Right forelimb (tissue), 1 donor: Measurements from ENCODE around the gene HSPG2.
"Not testable (repeated sequence)": the region's sequence is repeated elsewhere in the genome, so short reads cannot be mapped to it uniquely, and the experiment has no call there.

Experiments used
- DNase-seq: peaks from one replicate; pipeline ENCODE4 v3.0.0-alpha.2; 2018

The HSPG2 gene

DNA sequence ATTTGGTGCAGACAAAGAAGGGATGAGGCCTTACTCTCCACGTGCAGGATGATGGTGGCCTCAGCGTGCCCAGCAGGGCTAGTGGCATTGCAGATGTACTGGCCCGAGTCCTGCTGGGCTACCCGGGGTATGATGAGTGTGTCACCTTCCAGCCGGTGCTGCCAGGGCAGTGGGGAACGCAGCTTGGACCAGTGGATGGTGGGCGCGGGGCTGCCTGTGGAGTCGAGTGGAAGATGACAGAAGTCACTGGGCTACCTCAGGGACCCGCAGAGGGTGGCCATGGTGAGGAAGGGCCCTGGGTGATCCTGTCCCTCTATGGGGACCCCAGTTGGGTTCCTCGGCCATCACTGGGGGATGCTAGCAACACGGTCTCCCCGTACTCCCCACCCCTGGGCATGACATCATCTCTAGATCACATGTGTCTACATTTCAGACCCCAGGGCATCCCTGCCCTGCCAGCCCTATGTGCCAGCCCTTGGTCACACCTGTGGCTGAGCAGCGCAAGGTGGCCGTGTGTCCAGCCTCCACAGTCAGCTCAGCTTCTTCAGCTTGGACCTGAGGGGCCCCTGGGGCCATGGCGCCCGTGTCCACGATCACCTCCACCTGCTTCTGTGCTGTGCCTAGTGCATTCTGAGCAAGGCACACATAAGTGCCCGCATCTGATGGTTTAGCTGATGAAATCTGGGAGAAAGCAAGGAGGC lies 97.6 kb downstream of the HSPG2 start:
- no peak for DNase-seq

DNA sequence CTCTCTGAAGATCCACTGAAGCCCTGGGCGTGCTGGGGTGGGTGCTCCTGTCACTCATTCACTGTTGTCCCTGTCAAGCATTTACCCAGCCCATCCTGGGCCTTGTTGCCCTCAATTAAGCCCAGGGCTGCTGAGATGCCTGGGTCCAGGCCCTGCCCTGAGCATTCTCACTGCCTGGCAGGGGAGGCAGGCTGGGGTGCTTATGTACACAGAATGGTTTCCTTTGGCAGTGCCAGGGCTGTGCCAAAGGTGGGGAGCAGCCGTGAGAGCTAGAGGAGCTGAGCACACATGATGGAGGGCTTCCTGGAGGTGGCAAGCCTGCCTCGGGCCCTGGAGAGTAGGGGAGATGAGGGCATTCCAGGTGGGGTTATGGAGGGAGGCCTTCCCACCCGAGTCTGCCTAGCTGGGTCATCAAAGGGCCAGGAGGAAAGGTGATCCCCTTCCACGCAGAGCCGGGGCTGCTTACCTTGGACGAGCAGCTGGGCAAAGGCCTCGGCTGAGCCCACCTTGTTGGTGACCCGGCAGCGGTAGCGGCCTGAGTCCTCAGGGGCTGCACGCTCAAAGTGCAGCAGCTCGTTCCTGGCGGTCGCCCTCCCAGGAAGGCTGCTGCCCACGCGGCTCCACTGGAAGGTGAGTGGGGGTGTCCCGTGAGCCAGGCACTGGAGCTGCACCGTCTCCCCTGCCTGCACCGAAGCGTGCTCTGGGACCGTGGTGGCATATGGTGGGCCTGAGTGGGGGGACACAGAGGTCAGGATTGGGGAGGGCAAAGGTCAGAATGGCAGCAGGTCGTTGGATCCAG lies 98.6 kb downstream of the HSPG2 start:
- DNase-seq = no peak

DNA sequence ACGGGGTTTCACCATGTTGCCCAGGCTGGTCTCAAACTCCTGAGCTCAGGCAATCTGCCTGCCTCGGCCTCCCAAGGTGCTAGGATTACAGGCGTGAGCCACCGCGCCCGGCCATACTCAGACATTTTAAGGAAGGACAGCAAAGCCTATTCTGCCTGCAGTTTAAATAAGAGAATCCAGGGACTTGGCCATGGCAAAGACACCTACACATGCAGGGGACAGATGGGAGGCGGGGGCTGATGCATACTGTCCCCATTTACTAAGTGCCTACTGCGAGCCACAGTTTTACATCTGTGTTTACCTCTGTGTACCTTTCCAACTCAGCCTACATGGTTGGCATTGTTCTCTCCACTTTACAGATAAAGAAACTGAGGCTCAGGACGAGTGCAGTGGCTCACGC lies 99.6 kb downstream of the HSPG2 start:
- no peak for DNase-seq

DNA sequence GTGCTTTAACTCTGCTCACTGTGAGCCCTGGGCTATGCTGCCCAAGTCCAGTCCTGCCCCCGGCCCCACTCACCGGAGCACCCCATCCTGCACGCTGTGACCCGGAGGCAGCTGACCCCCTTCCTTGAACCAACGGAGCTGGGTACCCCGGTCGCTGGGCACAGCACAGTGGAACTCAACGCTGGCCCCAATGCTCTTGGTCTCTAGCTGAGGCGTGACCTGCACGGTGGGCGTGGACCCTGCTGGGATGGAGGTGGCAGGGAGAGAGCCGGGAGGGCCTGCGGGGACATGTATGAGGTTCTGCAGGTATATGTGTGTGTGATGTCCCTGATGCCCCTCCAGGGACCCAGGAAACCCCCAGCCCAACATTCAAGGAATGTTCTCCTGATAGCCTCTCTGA lies 100.4 kb downstream of the HSPG2 start:
- no peak for DNase-seq

DNA sequence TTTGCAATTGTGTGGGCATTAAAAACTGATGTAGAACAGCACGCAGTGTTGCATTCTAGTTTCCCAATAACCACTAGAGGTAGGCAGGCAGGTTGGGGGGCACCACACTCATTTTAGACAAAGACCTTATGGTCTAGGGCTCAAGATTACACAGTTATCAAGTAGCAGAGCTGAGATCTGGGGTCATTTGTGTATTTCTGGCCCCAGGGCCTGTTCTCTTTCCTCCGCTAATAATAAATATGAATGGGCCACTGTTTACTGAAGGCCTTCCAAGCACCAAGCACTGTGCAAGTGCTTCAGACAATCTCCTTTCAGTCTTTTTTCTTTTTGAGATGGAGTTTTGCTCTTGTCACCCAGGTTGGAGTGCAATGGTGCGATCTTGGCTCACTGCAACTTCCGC lies 101.1 kb downstream of the HSPG2 start:
- DNase-seq = no peak

DNA sequence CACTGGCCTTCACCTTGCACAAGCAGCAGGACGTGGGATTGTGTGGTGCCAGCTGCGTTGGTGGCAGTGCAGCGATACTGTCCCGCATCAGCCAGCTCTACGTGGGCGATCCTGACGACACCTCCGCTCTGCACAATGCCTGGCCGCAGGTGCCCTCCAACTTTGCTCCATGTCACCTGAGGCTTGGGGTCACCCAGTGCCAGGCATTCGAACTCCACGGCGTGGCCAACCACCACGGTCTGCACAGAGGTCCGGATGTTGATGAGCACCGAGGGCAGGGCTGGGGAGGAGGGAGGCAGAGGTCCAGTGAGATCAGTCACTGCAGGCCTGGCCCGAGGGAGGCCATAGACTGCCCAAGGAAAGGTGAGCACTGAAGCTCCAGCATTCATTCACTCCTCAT lies 102.4 kb downstream of the HSPG2 start:
- DNase-seq = no peak

DNA sequence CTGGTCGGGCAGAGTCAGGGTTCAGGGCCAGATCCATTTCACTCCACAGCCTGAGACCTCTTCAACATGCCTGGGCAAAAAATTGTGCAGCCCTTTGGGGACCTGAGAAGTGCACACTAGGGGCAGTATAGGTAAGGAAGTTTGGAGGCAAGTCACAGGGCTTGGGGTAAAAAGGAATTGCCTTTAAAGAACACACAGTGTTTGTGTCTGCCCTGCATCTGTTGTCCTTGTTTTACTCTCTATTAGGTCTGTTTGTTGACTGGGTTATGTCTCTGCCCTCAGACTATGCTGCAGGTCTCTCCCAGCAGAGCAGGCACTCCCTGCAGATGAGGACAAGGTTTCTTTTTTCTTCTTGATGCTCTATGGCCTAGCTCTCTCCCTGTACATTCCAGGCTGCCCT lies 103.0 kb downstream of the HSPG2 start:
- no peak for DNase-seq

DNA sequence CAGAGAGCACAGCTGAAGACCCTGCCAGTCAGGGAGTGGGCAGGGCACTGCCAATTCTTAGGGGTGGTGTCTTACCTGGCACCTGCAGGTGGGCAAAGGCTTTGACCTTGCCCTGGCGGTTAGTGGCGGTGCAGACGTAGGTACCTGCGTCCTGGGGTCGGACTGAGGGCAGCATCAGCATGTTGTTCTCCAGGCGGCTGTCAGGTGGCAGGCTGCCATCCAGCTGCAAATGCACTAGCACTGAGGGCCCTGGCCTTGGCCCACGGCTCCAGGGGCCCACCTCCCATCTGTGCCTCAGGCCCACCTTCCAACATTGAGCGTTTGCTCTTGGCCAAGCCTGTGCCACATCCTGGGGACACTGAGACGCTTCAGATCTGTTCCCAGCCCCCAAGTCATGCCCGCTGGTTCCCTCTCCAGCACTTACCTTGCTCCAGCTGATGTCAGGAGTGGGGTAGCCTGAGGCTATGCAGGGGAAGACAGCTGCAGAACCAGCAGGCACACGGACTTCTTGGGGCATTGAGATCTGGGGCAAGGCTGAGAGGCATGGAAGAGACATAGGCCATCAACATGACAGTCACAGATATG lies 103.6 kb downstream of the HSPG2 start:
- DNase-seq = no peak

DNA sequence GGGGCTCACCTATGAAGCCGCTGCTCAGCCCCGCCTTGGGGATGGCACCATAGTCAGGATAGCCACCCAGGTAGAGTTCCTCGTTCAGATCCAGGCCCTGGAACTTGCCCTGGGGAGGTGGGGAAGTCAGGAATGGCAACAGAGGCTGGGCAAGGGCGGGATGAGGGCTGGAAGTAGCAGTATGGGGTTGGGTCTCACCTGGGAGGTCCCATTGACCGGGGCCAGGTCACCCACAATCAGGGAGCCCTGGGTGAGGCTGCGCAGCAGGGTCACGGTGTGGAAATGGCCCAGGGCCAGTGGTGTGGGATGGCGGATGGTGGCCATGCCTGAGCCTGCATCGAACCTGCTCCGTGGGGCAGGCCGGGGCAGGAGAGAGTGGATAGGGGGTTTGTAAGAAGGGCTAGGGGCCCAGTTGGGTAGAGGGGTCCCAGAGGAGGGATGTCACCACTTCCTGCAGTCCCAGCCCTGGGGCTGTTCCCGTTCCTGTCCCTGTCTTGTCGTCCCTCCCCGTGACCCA lies 105.6 kb downstream of the HSPG2 start:
- no peak for DNase-seq

DNA sequence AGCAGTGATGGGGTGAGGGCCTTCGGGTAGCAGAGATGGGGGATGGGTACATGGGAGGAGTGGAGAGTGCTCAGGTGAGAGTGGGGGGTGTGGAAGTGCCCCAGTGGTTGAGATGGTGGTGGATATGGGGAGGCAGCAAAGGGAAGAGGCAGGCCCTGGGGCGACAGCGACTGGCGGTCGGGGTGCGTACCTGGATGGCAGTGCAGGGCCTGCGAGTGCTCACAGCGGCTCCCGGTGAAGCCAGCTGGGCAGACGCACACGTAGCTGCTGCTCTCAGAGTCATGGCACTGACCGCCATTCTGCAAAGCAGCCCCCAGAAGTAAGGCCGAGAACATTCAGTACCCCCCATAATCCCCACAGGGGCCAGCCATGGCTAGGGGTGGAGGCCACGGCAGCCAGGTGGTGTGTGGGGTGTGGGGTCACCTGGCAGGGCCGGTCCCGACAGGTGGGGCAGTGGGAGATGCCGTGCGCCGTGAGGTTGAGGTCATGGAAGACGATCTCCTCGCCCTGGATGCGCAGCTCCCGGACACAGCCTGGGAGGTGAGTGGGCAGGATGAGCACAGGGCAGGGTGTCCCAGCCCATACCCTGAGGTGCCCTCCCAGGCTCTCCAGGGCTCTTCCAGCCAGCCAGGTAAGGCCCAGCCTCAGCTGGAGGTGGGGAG lies 106.2 kb downstream of the HSPG2 start:
- DNase-seq = no peak

DNA sequence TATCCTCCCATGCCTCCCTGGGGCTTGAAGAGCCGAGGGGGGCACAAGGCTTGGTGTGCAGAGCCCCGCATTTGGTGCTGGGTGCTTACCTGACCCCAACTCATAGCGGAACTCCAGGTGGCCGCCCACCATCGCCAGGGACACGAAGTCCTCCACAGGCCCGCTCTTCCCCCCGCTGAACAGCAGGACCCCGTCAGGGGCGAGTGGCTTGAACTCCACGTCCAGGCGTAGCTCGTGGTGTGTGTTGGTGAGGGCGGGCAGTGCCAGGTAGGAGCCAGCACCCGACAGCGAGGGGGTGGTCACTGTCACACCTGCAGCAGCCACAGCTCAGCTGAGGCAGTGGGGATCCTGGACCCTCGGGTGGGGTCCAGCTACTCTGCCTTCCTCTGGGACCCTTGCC lies 107.8 kb downstream of the HSPG2 start:
- DNase-seq = no peak

DNA sequence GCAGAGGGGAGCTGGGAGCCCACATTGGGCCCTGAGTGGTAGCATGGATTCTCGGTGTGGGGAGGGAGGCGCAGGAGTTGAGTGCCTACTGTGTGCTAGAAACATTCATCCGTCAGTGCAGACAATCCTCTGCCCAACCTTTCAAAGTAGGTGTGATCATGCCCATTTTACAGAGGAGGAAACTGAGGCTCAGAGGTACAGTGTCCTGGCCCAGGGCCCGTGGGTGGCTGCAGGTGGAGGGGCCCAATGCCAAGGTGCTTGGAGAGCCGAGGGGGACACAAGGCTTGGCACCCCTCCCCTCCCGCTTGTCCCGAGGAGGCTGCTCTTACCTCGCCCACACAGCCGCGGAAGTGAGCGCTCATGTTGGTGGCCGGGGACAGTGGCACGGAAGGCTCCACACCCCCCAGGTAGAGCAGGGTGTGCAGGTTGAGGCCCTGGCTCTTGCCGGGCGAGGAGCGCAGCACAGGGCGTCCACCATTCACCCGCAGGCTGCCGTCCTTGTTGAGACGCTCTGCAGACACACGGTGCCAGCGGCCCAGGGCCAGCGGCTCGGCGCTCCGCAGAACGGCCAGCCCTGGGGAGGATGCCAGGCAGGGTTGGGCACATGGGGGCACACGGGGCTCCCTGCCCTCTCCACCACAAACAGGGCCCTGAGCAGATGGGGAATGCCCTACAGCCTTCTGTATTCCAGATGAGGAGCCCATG lies 108.5 kb downstream of the HSPG2 start:
- DNase-seq = no peak

DNA sequence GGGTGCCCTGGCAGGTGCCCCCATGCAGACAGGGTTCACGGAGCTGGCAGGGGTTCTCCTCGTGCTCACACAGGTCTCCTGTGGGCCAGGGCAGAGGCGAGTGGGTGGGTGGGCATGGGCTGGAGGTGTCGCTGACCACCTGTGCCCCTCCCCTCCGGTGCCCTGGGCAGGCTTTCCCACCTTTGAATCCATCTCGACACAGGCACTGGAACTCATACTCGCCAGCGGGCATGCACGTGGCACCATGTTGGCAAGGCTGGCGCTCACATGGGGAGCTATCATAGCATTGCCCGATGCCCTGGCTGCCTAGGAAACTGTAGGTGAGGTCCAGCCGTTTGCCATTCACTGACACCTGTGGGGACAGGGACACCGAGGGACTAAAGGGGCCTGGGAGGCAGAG lies 109.0 kb downstream of the HSPG2 start:
- DNase-seq = no peak

DNA sequence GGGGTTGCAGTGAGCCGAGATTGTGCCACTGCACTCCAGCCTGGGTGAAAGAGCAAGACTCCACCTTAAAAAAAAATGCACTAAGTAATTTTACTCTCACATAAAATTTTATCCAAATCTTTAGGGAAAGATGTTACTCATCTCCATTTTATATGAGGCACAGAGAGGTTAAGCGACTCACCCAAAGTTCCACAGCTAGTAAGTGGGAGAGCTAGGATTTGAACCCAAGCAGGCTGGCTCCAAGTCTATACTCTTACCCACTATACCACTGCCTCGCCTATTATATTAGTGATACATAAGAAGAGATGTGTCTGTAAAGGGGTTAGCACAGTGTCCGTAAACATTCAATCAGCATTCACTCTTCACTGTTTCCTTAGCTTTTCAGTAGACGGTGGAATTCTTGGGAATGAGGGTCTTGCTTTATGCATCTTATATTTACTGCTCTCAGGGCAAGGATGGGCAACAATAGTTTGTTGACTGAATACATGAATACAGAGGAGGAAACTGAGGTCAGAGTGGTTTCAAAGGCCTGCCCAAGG lies 109.9 kb downstream of the HSPG2 start:
- DNase-seq = no peak

DNA sequence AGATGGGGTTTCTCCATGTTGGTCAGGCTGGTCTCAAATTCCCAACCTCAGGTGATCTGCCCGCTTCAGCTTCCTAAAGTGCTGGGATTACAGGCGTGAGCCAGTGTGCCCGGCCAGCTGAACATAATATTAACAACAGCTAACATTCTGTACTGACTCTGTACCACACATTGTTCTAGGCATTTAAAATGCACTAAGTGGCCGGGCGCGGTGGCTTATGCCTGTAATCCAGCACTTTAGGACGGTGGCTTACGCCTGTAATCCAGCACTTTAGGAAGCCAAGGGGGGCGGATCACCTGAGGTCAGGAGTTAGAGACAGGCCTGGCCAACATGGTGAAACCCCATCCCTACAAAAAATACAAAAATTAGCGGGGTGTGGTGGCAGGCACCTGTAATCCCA lies 110.4 kb downstream of the HSPG2 start:
- DNase-seq = not testable (repeated sequence)

DNA sequence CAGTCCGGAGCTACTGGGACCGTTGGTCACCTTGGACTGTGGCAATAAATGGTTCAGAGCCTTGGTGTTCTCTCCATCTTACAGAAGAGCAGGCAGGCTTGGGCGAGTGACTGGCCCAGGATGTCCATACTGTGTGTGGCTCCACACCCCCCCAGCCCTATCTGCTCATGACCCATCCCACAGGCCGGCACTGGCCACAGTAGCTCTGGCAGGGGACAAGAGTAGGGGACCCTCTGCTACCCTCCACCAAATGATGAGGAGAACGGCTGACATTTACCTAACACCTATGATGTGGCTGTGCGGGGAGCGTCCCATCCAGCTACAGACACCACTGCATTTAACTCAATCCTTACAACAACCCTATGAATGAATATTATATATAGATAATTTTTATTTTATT lies 111.7 kb downstream of the HSPG2 start:
- DNase-seq = no peak

DNA sequence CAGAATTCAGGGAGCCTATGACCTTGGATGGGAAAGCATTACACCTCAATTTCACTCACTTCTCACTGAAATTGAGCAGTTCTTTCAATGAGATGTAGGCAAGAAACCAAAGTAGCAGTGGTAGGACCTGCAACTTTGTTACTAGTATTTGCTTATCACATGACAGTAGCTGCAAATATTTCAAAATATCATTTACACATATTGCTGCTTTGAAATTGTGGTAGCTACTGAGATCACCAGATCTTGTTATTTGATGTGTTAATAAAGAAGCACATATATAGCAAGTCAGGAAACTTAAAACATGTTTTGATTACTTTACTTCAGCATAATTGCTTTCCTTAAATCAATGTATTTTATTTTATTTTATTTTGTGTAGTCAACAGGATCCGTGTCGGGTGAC lies 112.2 kb downstream of the HSPG2 start:
- no peak for DNase-seq

DNA sequence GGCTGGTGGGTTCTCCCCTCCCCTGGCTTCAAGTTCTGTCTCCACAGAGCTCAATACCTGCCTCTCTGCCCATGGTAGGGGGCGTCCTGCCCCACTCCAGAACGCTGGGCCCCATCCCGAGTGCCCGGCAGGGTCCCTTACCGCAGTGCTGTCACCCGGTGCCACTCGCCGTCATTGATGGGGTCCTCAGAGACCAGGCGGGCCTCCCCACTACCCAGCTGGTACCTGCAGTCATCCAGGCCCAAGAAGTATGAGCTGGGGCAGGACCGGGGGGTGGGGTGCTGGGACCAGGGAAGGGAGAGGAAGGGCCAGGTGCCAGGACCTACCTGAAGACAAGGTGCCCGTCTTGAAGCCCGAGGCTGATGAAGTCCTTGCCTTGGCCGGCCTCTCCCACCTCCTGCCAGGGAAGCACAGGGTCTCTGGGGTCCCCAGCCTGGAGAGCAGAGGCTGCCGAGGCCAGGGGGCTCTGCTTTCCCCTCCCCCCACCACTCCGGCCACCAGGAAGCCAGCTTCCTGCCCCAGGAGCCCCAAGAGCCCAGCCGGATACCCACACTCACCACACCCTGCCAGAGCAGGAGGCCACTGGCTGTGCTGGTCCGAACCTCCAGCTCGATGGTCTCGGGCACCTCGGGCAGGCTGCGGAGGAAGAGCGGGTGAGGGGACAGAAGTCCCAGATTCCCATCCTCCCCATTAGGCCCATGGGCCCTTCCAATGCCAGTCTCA lies 113.0 kb downstream of the HSPG2 start:
- no peak for DNase-seq

DNA sequence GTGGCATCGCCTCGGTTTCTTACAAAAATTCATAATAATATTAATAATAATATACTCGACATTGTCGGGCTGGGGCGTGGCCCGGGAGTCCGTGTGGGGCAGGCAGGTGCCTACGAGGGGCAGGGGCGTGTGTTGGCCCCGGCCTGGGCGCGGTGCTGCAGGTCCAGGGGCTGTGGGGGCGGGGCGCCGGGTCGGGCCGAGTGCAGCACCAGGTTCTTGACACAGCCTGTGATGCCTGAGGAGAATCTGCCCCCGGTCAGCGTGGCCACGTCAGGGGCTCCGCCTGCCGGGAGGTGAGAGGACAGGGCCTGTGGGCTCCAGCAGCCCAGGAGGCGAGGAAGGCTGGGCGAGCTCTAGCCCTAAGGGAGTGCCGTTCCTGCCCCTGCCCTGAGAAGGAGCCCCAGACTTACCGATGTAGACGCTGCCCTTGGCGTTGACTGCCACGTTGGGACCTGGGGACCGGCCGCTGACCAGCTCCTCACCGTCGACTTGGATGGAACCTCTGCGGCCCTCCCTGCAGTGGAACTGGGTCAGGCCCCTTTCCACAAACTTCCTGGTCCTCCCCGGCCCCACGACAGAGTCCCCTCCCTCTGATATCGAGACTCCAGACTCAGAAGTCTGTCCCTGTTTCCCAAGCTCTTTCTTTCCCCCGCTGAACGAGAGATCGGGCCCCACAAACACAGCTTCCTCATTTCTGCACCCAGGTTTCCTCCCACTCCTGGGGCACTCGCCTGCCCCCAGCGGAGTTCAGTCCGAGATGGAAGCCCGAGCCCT lies 113.7 kb downstream of the HSPG2 start:
- no peak for DNase-seq

DNA sequence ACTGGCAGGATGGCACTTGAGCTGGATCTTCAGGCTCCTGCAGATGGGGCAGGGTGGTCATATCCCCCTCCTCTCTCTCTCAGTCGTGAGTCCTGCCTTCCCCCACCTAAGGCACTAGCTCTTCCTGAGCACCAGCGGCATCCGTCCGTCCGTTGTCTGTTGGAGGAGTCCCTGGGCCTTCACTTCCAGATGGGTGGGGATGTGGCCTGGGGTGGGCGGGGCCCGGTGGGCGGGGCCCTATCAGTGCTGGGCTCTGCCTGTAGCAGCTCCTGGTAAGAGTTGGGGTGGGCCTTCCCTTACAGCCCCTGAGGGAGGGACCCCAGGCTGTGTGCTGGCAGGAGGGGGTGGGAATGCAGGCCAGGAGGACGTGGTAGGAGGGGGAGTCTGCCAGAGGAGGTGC lies 114.8 kb downstream of the HSPG2 start:
- DNase-seq = no peak
